Measurements from ENCODE around the gene ANKUB1.

Gene ANKUB1

GRCh38 chr3:149809699-149810098 is 17.3 kb upstream of the ANKUB1 start:
- Histone ChIP-seq H4K20me1 (ENCODE audit: insufficient read depth, low read length) (peaks cover 3% of the 10 kb centered on the region; the same call in 1 of the 2 replicates), H3K4me2 (ENCODE audit: insufficient read depth, low read length) (no peak overlapping the region), H3K4me3 (ENCODE audit: low read depth in 1 of 2, low read length in 2 of 2) (no peak overlapping the region), H3K27me3 (ENCODE audit: insufficient read depth, low read length, poor library complexity) (no peaks in the 10 kb centered on the region), H3K9me3 (ENCODE audit: insufficient read depth, low read length, severe bottlenecking) (no peaks in the 10 kb centered on the region), H3K36me3 (ENCODE audit: insufficient read depth, low read length) (no peaks in the 10 kb centered on the region), H3K9ac (ENCODE audit: low read depth, low read length) (no peak overlapping the region), H2AFZ (ENCODE audit: low read depth, low read length) (no peak overlapping the region), H3K79me2 (ENCODE audit: insufficient read depth, low read length) (peaks cover 16% of the 10 kb centered on the region), H3K27ac (ENCODE audit: low read length) (no peak overlapping the region), H3K4me1 (ENCODE audit: insufficient read depth, low read length) (peaks cover 19% of the 10 kb centered on the region)
- no peak for TF ChIP-seq EZH2 (IDR thresholded peaks at IDR 0.05; ENCODE audit: borderline replicate concordance, low read depth, low read length, severe bottlenecking)
- no peak for TF ChIP-seq CTCF (IDR thresholded peaks at IDR 0.05; ENCODE audit: borderline replicate concordance, extremely low read depth, low read length, poor library complexity, severe bottlenecking)
- ATAC-seq (ENCODE audit: insufficient read depth, low read depth) (no peak), DNase-seq (no peak)

- Histone ChIP-seq H4K20me1 (ENCODE audit: insufficient read depth, low read length) (no peaks in the 10 kb centered on the region), H3K9ac (ENCODE audit: low read depth, low read length) (no peak overlapping the region), H3K4me1 (ENCODE audit: insufficient read depth, low read length) (peaks cover 11% of the 10 kb centered on the region), H3K4me2 (ENCODE audit: insufficient read depth, low read length) (peak overlapping the region; percentile 56), H3K9me3 (ENCODE audit: insufficient read depth, low read length, severe bottlenecking) (no peaks in the 10 kb centered on the region), H2AFZ (ENCODE audit: low read depth, low read length) (peak overlapping the region; percentile 55; the same call in 1 of the 2 replicates), H3K27ac (ENCODE audit: low read length) (no peak overlapping the region), H3K4me3 (ENCODE audit: low read depth in 1 of 2, low read length in 2 of 2) (no peak overlapping the region), H3K36me3 (ENCODE audit: insufficient read depth, low read length) (no peaks in the 10 kb centered on the region), H3K79me2 (ENCODE audit: insufficient read depth, low read length) (peaks cover 3% of the 10 kb centered on the region), H3K27me3 (ENCODE audit: insufficient read depth, low read length, poor library complexity) (no peaks in the 10 kb centered on the region)
- DNase-seq: peak; percentile 65
- peak; percentile 30; the same call in 2 of the 3 replicates for ATAC-seq (ENCODE audit: insufficient read depth, low read depth)
- TF ChIP-seq EZH2 (IDR thresholded peaks at IDR 0.05; ENCODE audit: borderline replicate concordance, low read depth, low read length, severe bottlenecking) (no peak), CTCF (IDR thresholded peaks at IDR 0.05; ENCODE audit: borderline replicate concordance, extremely low read depth, low read length, poor library complexity, severe bottlenecking) (peak; percentile 79)
Observed at GRCh38 chr3:149808209-149808829, 16.0 kb upstream of the ANKUB1 start.

- H3K79me2 ChIP-seq (ENCODE audit: insufficient read depth, low read length): no peaks in the 10 kb centered on the region
- ATAC-seq (ENCODE audit: insufficient read depth, low read depth): no peak
- H3K27ac ChIP-seq (ENCODE audit: low read length): no peak overlapping the region
- no peak for TF ChIP-seq EZH2 (IDR thresholded peaks at IDR 0.05; ENCODE audit: borderline replicate concordance, low read depth, low read length, severe bottlenecking)
- TF ChIP-seq CTCF (IDR thresholded peaks at IDR 0.05; ENCODE audit: borderline replicate concordance, extremely low read depth, low read length, poor library complexity, severe bottlenecking): no peak
- no peaks in the 10 kb centered on the region for H3K27me3 ChIP-seq (ENCODE audit: insufficient read depth, low read length, poor library complexity)
- H3K9ac ChIP-seq (ENCODE audit: low read depth, low read length): no peak overlapping the region
- H3K4me3 ChIP-seq (ENCODE audit: low read depth in 1 of 2, low read length in 2 of 2): no peak overlapping the region
- no peak for DNase-seq
- no peaks in the 10 kb centered on the region for H3K9me3 ChIP-seq (ENCODE audit: insufficient read depth, low read length, severe bottlenecking)
- no peaks in the 10 kb centered on the region for H4K20me1 ChIP-seq (ENCODE audit: insufficient read depth, low read length)
- H3K4me2 ChIP-seq (ENCODE audit: insufficient read depth, low read length): no peak overlapping the region
- peaks cover 3% of the 10 kb centered on the region for H3K4me1 ChIP-seq (ENCODE audit: insufficient read depth, low read length)
- no peaks in the 10 kb centered on the region for H3K36me3 ChIP-seq (ENCODE audit: insufficient read depth, low read length)
- H2AFZ ChIP-seq (ENCODE audit: low read depth, low read length): no peak overlapping the region
Observed at GRCh38 chr3:149806171-149806778, 13.9 kb upstream of the ANKUB1 start.
